HepG2 (cell line): ENCODE results near the gene PROCR. TPM values are rescaled to one million over a fixed set of nuclear protein-coding genes. Genes with fewer than 3 reads are reported as not detected.

Source experiments
- ATF2 ChIP-seq: sonication (generic); formaldehyde crosslinking; IDR thresholded peaks from 2 replicates; pipeline ENCODE4 v1.4.0; 2020; ENCODE audit warnings: missing genetic modification reagents
- CBX5 ChIP-seq: sonication (generic); formaldehyde crosslinking; IDR thresholded peaks from 2 replicates; pipeline ENCODE4 v1.4.0; 2020; ENCODE audit warnings: missing genetic modification reagents, borderline replicate concordance
- CCDC6 ChIP-seq: sonication (generic); formaldehyde crosslinking; IDR thresholded peaks from 2 replicates; pipeline ENCODE4 v1.8.1; 2022; ENCODE audit warnings: mild to moderate bottlenecking, missing genetic modification reagents, moderate library complexity
- DMTF1 ChIP-seq: sonication (generic); formaldehyde crosslinking; IDR thresholded peaks from 2 replicates; pipeline ENCODE4 v1.4.0; 2020; ENCODE audit warnings: mild to moderate bottlenecking, missing genetic modification reagents
- EHMT2 ChIP-seq: fragments of 200-600 bp; sonication (generic); IDR thresholded peaks from 2 replicates; pipeline ENCODE4 v1.7.0; 2017; ENCODE audit warnings: antibody characterized with exemption, low read depth, low read length, borderline replicate concordance
- ISL2 ChIP-seq: sonication (generic); formaldehyde crosslinking; IDR thresholded peaks from 2 replicates; pipeline ENCODE4 v1.5.0; 2020; ENCODE audit warnings: missing genetic modification reagents
- MAX ChIP-seq: IDR thresholded peaks from 2 replicates; pipeline ENCODE4 v1.6.1; 2012; ENCODE audit warnings: inconsistent platforms
- MEF2D ChIP-seq: sonication (generic); formaldehyde crosslinking; IDR thresholded peaks from 2 replicates; pipeline ENCODE4 v1.5.1; 2020; ENCODE audit warnings: mild to moderate bottlenecking, missing genetic modification reagents
- NONO ChIP-seq, 2 experiments: fragments of 450-650 bp in 1 of 2; sonication (generic) in 1 of 2; formaldehyde crosslinking in 1 of 2; IDR thresholded peaks in 1 of 2; conservative IDR thresholded peaks in 1 of 2; 2 replicates each; pipeline versions ENCODE4 v1.6.1 to v1.8.0; 2017 to 2022; ENCODE audit warnings: mild to moderate bottlenecking in 1 of 2, missing genetic modification reagents in 1 of 2, moderate library complexity in 1 of 2
- SOX6 ChIP-seq, 2 experiments: fragments of 450-650 bp in 1 of 2; sonication (generic) in 1 of 2; formaldehyde crosslinking in 1 of 2; IDR thresholded peaks; 2 replicates each; pipeline versions ENCODE4 v1.4.0 to v1.6.1; 2017 to 2020; ENCODE audit warnings: antibody characterized with exemption in 1 of 2, mild to moderate bottlenecking in 1 of 2, missing genetic modification reagents in 1 of 2
- SP1 ChIP-seq, 2 experiments: fragments of 450-650 bp in 1 of 2; sonication (generic) in 1 of 2; formaldehyde crosslinking in 1 of 2; IDR thresholded peaks; 2 replicates each; pipeline versions ENCODE4 v1.4.0 to v1.6.1; 2016 to 2020; ENCODE audit warnings: missing genetic modification reagents in 1 of 2
- SRSF4 ChIP-seq: fragments of 200-400 bp; formaldehyde crosslinking; IDR thresholded peaks from one replicate; pipeline ENCODE4 v1.6.1; 2018; ENCODE audit warnings: mild to moderate bottlenecking, low read depth, low read length, moderate library complexity; ENCODE audit not compliant: poor library complexity, severe bottlenecking
- XRCC5 ChIP-seq: fragments of 200-400 bp; formaldehyde crosslinking; optimal IDR thresholded peaks from 2 replicates; pipeline ENCODE3; 2017; ENCODE audit warnings: mild to moderate bottlenecking, low read length
- ZNF274 ChIP-seq: sonication (generic); formaldehyde crosslinking; IDR thresholded peaks from 2 replicates; pipeline ENCODE4 v1.5.1; 2020; ENCODE audit warnings: mild to moderate bottlenecking, missing genetic modification reagents
- ZNF552 ChIP-seq: sonication (generic); formaldehyde crosslinking; IDR thresholded peaks from 2 replicates; pipeline ENCODE4 v1.9.0; 2022; ENCODE audit warnings: missing genetic modification reagents, mild to moderate bottlenecking, borderline replicate concordance
- ZNF629 ChIP-seq: sonication (generic); formaldehyde crosslinking; conservative IDR thresholded peaks from 2 replicates; pipeline ENCODE4 v1.5.0; 2020; ENCODE audit warnings: missing genetic modification reagents
- ZNF691 ChIP-seq: sonication (generic); formaldehyde crosslinking; IDR thresholded peaks from 2 replicates; pipeline ENCODE4 v1.4.0; 2020; ENCODE audit warnings: missing genetic modification reagents, low read depth, mild to moderate bottlenecking, borderline replicate concordance
- ZNF772 ChIP-seq: sonication (generic); formaldehyde crosslinking; IDR thresholded peaks from 2 replicates; pipeline ENCODE4 v1.5.0; 2020; ENCODE audit warnings: mild to moderate bottlenecking, missing genetic modification reagents
- ZNF788 ChIP-seq: sonication (generic); formaldehyde crosslinking; IDR thresholded peaks from 2 replicates; pipeline ENCODE4 v1.5.0; 2020; ENCODE audit warnings: mild to moderate bottlenecking, missing genetic modification reagents, borderline replicate concordance
- ZSCAN31 ChIP-seq: sonication (generic); formaldehyde crosslinking; IDR thresholded peaks from 2 replicates; pipeline ENCODE4 v1.5.0; 2020; ENCODE audit warnings: low read depth, mild to moderate bottlenecking, missing genetic modification reagents
- polyA plus RNA-seq, 8 experiments: library from polyadenylated mRNA; depleted of rRNA in 3 of 8; stranded (reverse) in 7 of 8; unstranded in 1 of 8; fragments of >200 nt; fragmentation: Illumina TruSeq in 4 of 8; extraction: Trizol in 4 of 8; gene quantifications; 2 replicates each; pipeline versions ENCODE4 v1.2.1 to v1.2.3, GENCODE V29; 2011 to 2016; ENCODE audit warnings: low read depth in 4 of 8, missing spikeins in 1 of 8, mixed read lengths in 1 of 8; ENCODE audit not compliant: insufficient read depth in 1 of 8
- total RNA-seq, 5 experiments: library from RNA; depleted of rRNA; stranded (reverse); fragments of >200 nt; fragmentation: Illumina TruSeq; extraction: Trizol; gene quantifications; 2 replicates each; pipeline ENCODE4 v1.2.3, GENCODE V29; 2016; ENCODE audit warnings: low read depth in 1 of 5
- TF ChIP-seq, protein P1 (sequence below): sonication (generic); formaldehyde crosslinking; IDR thresholded peaks from 2 replicates; pipeline ENCODE4 v1.5.0; 2020; ENCODE audit warnings: mild to moderate bottlenecking, missing genetic modification reagents

Gene PROCR
- total and polyA plus RNA-seq, 2 of the 13 experiments (the other 11 are each of a cell fraction or from before 2014, with no cell fraction given) = 1.4 to 1.7 TPM

DNA sequence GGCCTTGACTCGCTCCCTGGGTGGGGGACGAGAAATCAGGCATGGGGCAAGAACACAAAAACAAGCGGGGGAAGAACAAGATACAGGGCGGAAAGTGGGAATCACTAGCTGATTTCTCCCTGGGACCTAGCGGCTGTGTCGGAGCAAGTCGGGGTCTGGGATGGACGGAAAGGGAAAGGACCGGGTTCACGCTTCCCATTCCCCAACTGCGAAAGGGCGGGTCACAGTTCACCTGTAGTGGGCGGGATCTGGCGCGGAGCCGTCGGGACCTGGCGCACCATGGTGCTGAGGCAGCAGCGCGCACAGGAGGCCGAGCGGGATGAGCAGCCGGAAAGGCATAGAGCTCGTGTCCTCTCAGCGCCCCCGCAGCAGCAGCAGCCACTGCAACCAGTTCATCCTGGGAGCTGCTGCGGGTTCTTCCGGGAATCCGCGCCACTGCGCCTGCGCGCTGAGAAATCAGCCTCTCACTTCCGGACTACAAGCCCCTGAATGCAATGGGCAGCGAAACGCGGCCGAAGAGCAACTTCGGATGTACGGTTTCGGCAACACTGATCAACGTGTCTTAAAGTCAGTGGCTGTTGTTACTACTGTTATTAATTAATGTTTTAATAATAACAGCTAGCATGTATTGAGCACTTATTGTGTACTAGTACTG, 24.8 kb upstream of the PROCR start, which contains the start of gene EDEM2 (continued):
- TF ChIP-seq ZNF772 (CRISPR knock-in tag) (peak; percentile 99), SOX6 (IDR thresholded peaks at IDR 0.05) (no peak), SOX6 (CRISPR knock-in tag; IDR thresholded peaks at IDR 0.05) (peak; percentile 75), ATF2 (CRISPR knock-in tag) (peak; percentile 72), CCDC6 (CRISPR knock-in tag) (peak; percentile 24; the same call in 1 of the 2 replicates), ZNF691 (CRISPR knock-in tag) (peak; percentile 83; the same call in 1 of the 2 replicates), NONO (IDR thresholded peaks at IDR 0.05) (no peak), NONO (CRISPR knock-in tag; conservative IDR thresholded peaks at IDR 0.05) (peak; percentile 92), ZNF274 (CRISPR knock-in tag) (peak; percentile 63), MAX (peak; percentile 94), MEF2D (CRISPR knock-in tag) (peak; percentile 87; the same call in 1 of the 2 replicates), ZNF629 (CRISPR knock-in tag) (peak; percentile 60), EHMT2 (no peak), ZNF552 (CRISPR knock-in tag) (0 out of 2 replicates have a peak, but pooled peaks have one; percentile 73), SP1 (IDR thresholded peaks at IDR 0.05) (no peak), SP1 (CRISPR knock-in tag; IDR thresholded peaks at IDR 0.05) (peak; percentile 60; the same call in 1 of the 2 replicates), CBX5 (CRISPR knock-in tag) (peak; percentile 78; the same call in 1 of the 2 replicates), ISL2 (CRISPR knock-in tag) (peak; percentile 71), XRCC5 (peak; percentile 89), ZNF788 (CRISPR knock-in tag) (peak; percentile 95; the same call in 1 of the 2 replicates), DMTF1 (0 out of 2 replicates have a peak, but pooled peaks have one; percentile 38), SRSF4 (no peak), ZSCAN31 (CRISPR knock-in tag) (peak; percentile 97)
- TF ChIP-seq, protein P1, sequence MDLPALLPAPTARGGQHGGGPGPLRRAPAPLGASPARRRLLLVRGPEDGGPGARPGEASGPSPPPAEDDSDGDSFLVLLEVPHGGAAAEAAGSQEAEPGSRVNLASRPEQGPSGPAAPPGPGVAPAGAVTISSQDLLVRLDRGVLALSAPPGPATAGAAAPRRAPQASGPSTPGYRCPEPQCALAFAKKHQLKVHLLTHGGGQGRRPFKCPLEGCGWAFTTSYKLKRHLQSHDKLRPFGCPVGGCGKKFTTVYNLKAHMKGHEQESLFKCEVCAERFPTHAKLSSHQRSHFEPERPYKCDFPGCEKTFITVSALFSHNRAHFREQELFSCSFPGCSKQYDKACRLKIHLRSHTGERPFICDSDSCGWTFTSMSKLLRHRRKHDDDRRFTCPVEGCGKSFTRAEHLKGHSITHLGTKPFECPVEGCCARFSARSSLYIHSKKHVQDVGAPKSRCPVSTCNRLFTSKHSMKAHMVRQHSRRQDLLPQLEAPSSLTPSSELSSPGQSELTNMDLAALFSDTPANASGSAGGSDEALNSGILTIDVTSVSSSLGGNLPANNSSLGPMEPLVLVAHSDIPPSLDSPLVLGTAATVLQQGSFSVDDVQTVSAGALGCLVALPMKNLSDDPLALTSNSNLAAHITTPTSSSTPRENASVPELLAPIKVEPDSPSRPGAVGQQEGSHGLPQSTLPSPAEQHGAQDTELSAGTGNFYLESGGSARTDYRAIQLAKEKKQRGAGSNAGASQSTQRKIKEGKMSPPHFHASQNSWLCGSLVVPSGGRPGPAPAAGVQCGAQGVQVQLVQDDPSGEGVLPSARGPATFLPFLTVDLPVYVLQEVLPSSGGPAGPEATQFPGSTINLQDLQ (CRISPR knock-in tag) = peak; percentile 82; the same call in 1 of the 2 replicates
